Hepatocyte (in vitro differentiated cells): Measurements from ENCODE around the gene GJD4. TPM values are rescaled to one million over a fixed set of nuclear protein-coding genes. Genes with fewer than 3 reads are reported as not detected.

ENCODE experiments used
- DNase-seq: peaks from one replicate; pipeline ENCODE4 v3.0.0-alpha.2; 2016; ENCODE audit warnings: low spot score
- H2AFZ ChIP-seq: fragments of 200-600 bp; sonication (generic); 2 replicates; pipeline ENCODE4 v1.6.0; 2016; ENCODE audit warnings: antibody characterized with exemption, mild to moderate bottlenecking
- H3K27ac ChIP-seq: fragments of 200-600 bp; sonication (generic); 2 replicates; pipeline ENCODE4 v1.5.1; 2016; ENCODE audit warnings: mild to moderate bottlenecking
- H3K27me3 ChIP-seq: fragments of 200-600 bp; sonication (generic); 2 replicates; pipeline ENCODE4 v1.6.1; 2016
- H3K36me3 ChIP-seq: fragments of 200-600 bp; sonication (generic); replicated peaks from 2 replicates; pipeline ENCODE4 v1.5.1; 2016; ENCODE audit warnings: low read depth; ENCODE audit not compliant: insufficient read depth
- H3K4me1 ChIP-seq: fragments of 200-600 bp; sonication (generic); 2 replicates; pipeline ENCODE4 v1.5.1; 2016; ENCODE audit warnings: mild to moderate bottlenecking, moderate library complexity; ENCODE audit not compliant: insufficient read depth
- H3K4me2 ChIP-seq: fragments of 200-600 bp; sonication (generic); 2 replicates; pipeline ENCODE4 v1.6.0; 2016
- H3K4me3 ChIP-seq: fragments of 200-600 bp; sonication (generic); 2 replicates; pipeline ENCODE4 v1.5.1; 2016; ENCODE audit warnings: mild to moderate bottlenecking
- H3K79me2 ChIP-seq: fragments of 200-600 bp; sonication (generic); 2 replicates; pipeline ENCODE4 v1.6.0; 2017; ENCODE audit warnings: mild to moderate bottlenecking
- H3K9me2 ChIP-seq: fragments of 200-600 bp; sonication (generic); replicated peaks from 2 replicates; pipeline ENCODE4 v1.6.0; 2017; ENCODE audit warnings: mild to moderate bottlenecking; ENCODE audit not compliant: insufficient read depth
- H3K9me3 ChIP-seq: fragments of 200-600 bp; sonication (generic); 2 replicates; pipeline ENCODE4 v1.5.1; 2016; ENCODE audit warnings: low read depth, mild to moderate bottlenecking
- H4K20me1 ChIP-seq: fragments of 200-600 bp; sonication (generic); 2 replicates; pipeline ENCODE4 v1.6.0; 2016; ENCODE audit warnings: mild to moderate bottlenecking; ENCODE audit not compliant: insufficient read depth, poor library complexity, severe bottlenecking
- CTCF ChIP-seq: fragments of 200-600 bp; sonication (generic); IDR thresholded peaks from 2 replicates; pipeline ENCODE4 v1.5.1; 2016; ENCODE audit warnings: antibody characterized with exemption, mild to moderate bottlenecking; ENCODE audit not compliant: poor library complexity
- EZH2 ChIP-seq: fragments of 200-600 bp; sonication (generic); IDR thresholded peaks from 2 replicates; pipeline ENCODE4 v1.6.1; 2016; ENCODE audit warnings: antibody characterized with exemption, mild to moderate bottlenecking, borderline replicate concordance
- EZH2phosphoT487 ChIP-seq: fragments of 200-600 bp; sonication (generic); IDR thresholded peaks from one replicate; pipeline ENCODE4 v1.6.1; 2018; ENCODE audit warnings: antibody characterized with exemption, mild to moderate bottlenecking, low read depth, moderate library complexity; ENCODE audit not compliant: unreplicated experiment, severe bottlenecking
- WGBS: methylation state at CpG from one replicate; pipeline ENCODE4 v1.1.6; 2016; ENCODE audit warnings: low lambda C conversion rate; ENCODE audit errors: missing lambda C conversion rate; 5-methylcytosine and 5-hydroxymethylcytosine counted together
- polyA plus RNA-seq: library from polyadenylated mRNA; unstranded; fragments of >200 nt; fragmentation: Nextera tagmentation; extraction: Ambion mirVana; gene quantifications from 2 replicates; pipeline ENCODE4 v1.2.1, GENCODE V29; 2016
- total RNA-seq: library from RNA; depleted of rRNA; stranded (reverse); fragments of >200 nt; gene quantifications from 2 replicates; pipeline ENCODE4 v1.2.3, GENCODE V29; 2014

GJD4 gene
- total and polyA plus RNA-seq, 2 experiments from 2014 or later = 0.17 TPM; not detected in 1

- Histone ChIP-seq H4K20me1 (no peaks in the 10 kb centered on the region), H3K27me3 (no peaks in the 10 kb centered on the region), H2AFZ (no peak overlapping the region), H3K4me3 (no peak overlapping the region), H3K4me1 (no peaks in the 10 kb centered on the region), H3K9me3 (no peaks in the 10 kb centered on the region), H3K9me2 (no peaks in the 10 kb centered on the region), H3K36me3 (no peaks in the 10 kb centered on the region), H3K4me2 (no peak overlapping the region), H3K27ac (no peak overlapping the region), H3K79me2 (no peaks in the 10 kb centered on the region)
- TF ChIP-seq EZH2 (no peak), EZH2phosphoT487 (no peak), CTCF (peak; percentile 93)
- WGBS = 44% methylated on average over 13 of the region's 13 CpGs
- DNase-seq = peak; percentile 71
Observed at GRCh38 chr10:35563261-35563891, 41.8 kb upstream of the GJD4 start.

- H3K4me2 ChIP-seq = no peak overlapping the region
- H3K27ac ChIP-seq = no peak overlapping the region
- H3K4me1 ChIP-seq = no peaks in the 10 kb centered on the region
- H4K20me1 ChIP-seq = no peaks in the 10 kb centered on the region
- no peak overlapping the region for H2AFZ ChIP-seq
- H3K36me3 ChIP-seq = no peaks in the 10 kb centered on the region
- H3K27me3 ChIP-seq = no peaks in the 10 kb centered on the region
- no peaks in the 10 kb centered on the region for H3K79me2 ChIP-seq
- WGBS = 86% methylated on average over 6 of the region's 6 CpGs
- no peaks in the 10 kb centered on the region for H3K9me2 ChIP-seq
- H3K9me3 ChIP-seq = no peaks in the 10 kb centered on the region
- TF ChIP-seq CTCF (no peak), EZH2phosphoT487 (no peak), EZH2 (no peak)
- no peak overlapping the region for H3K4me3 ChIP-seq
- DNase-seq = no peak
Observed at GRCh38 chr10:35564341-35564968, 40.7 kb upstream of the GJD4 start.

- H3K27me3 ChIP-seq = no peaks in the 10 kb centered on the region
- no peak overlapping the region for H3K4me3 ChIP-seq
- TF ChIP-seq EZH2 (no peak), CTCF (no peak), EZH2phosphoT487 (no peak)
- no peak for DNase-seq
- no peaks in the 10 kb centered on the region for H3K79me2 ChIP-seq
- H3K9me3 ChIP-seq = no peaks in the 10 kb centered on the region
- 88% methylated on average over 8 of the region's 8 CpGs for WGBS
- no peaks in the 10 kb centered on the region for H3K36me3 ChIP-seq
- no peaks in the 10 kb centered on the region for H3K4me1 ChIP-seq
- no peak overlapping the region for H3K4me2 ChIP-seq
- H3K27ac ChIP-seq = no peak overlapping the region
- H3K9me2 ChIP-seq = no peaks in the 10 kb centered on the region
- H2AFZ ChIP-seq = no peak overlapping the region
- no peaks in the 10 kb centered on the region for H4K20me1 ChIP-seq
Observed at GRCh38 chr10:35565602-35566081, 39.5 kb upstream of the GJD4 start.
